GM23338 (cell line): ENCODE measurements around the gene SYT2.

Source experiments
- CTCF ChIP-seq, 2 experiments: fragments of 200-600 bp in 1 of 2; sonication (generic) in 1 of 2; conservative IDR thresholded peaks; 2 replicates each; pipeline versions ENCODE4 v1.5.1 to v1.6.1; 2016 to 2017; ENCODE audit warnings: antibody characterized with exemption in 2 of 2, low read depth in 2 of 2, mild to moderate bottlenecking in 2 of 2, moderate library complexity in 1 of 2
- ZNF331 ChIP-seq: fragments of 250-450 bp; sonication (Bioruptor Pico); IDR thresholded peaks from 2 replicates; pipeline ENCODE4 v1.5.0; 2020; ENCODE audit warnings: low read depth, mild to moderate bottlenecking, moderate library complexity

- TF ChIP-seq ZNF331 (CRISPR knock-in tag) (no peak), CTCF (conservative IDR thresholded peaks at IDR 0.05; ENCODE audit: low read depth in 2 of 2) (no peak)
These were observed 27.8 kb downstream of the SYT2 start for GRCh38 chr1:202682477-202682876.
